ENCODE data around the gene USF3.

USF3 gene

GRCh38 chr3:113698213-113698742 lies 1.8 kb upstream of the USF3 start:
- no peak for DNase-seq

GRCh38 chr3:113697500-113698090 lies 1.2 kb upstream of the USF3 start:
- DNase-seq: no peak

GRCh38 chr3:113696658-113697499 lies 437 bp upstream of the USF3 start:
- peak; percentile 98 to 100 (median 98) for DNase-seq

GRCh38 chr3:113695431-113695785 lies 1.0 kb downstream of the USF3 start:
- DNase-seq: peak in 1 of 5 donors; percentile 4

- DNase-seq: no peak
Observed at GRCh38 chr3:113690482-113690881, 6.0 kb downstream of the USF3 start.

GRCh38 chr3:113685956-113686721 lies 10.3 kb downstream of the USF3 start:
- DNase-seq: no peak

GRCh38 chr3:113685124-113685523 lies 11.3 kb downstream of the USF3 start:
- no peak for DNase-seq

GRCh38 chr3:113684271-113684819 lies 12.1 kb downstream of the USF3 start:
- no peak for DNase-seq

- no peak for DNase-seq
Observed at GRCh38 chr3:113678773-113679172, 17.7 kb downstream of the USF3 start.

GRCh38 chr3:113677737-113678136 lies 18.7 kb downstream of the USF3 start:
- DNase-seq: no peak

GRCh38 chr3:113676261-113676660 lies 20.2 kb downstream of the USF3 start:
- no peak for DNase-seq

- no peak for DNase-seq
Observed at GRCh38 chr3:113673593-113673992, 22.8 kb downstream of the USF3 start.

GRCh38 chr3:113668015-113668414 lies 28.4 kb downstream of the USF3 start:
- DNase-seq: no peak

- no peak for DNase-seq
Observed at GRCh38 chr3:113664523-113665094, 31.8 kb downstream of the USF3 start.

GRCh38 chr3:113663761-113664160 lies 32.7 kb downstream of the USF3 start:
- DNase-seq: no peak

GRCh38 chr3:113663324-113663750 lies 33.1 kb downstream of the USF3 start:
- DNase-seq: no peak

GRCh38 chr3:113662824-113663223 lies 33.6 kb downstream of the USF3 start:
- no peak for DNase-seq

- DNase-seq: no peak
Observed at GRCh38 chr3:113660896-113661295, 35.5 kb downstream of the USF3 start.

- no peak for DNase-seq
Observed at GRCh38 chr3:113660458-113660857, 36.0 kb downstream of the USF3 start.

GRCh38 chr3:113659996-113660395 lies 36.4 kb downstream of the USF3 start:
- DNase-seq: no peak

GRCh38 chr3:113659101-113659541 lies 37.3 kb downstream of the USF3 start:
- no peak for DNase-seq

- DNase-seq: no peak
Observed at GRCh38 chr3:113658107-113658506, 38.3 kb downstream of the USF3 start.

- DNase-seq: no peak
Observed at GRCh38 chr3:113654851-113655250, 41.6 kb downstream of the USF3 start.

Data from T-helper 1 cell (primary cell).